Retinal pigment epithelial cell (primary cell): ENCODE results near the gene OR9A2.

Source experiments
- DNase-seq: peaks from one replicate; pipeline ENCODE4 v3.0.0-alpha.2; 2010; ENCODE audit warnings: low read depth
- H3K4me3 ChIP-seq: 2 replicates; pipeline ENCODE4 v1.5.1; 2011; ENCODE audit warnings: mild to moderate bottlenecking, low read length, control low read depth, moderate library complexity
- CTCF ChIP-seq: conservative IDR thresholded peaks from 2 replicates; pipeline ENCODE4 v1.5.1; 2011; ENCODE audit warnings: low read depth, low read length, control low read depth, inconsistent platforms

OR9A2 gene

GRCh38 chr7:143002898-143003297 is 24.0 kb downstream of the OR9A2 start:
- no peak for DNase-seq

DNA sequence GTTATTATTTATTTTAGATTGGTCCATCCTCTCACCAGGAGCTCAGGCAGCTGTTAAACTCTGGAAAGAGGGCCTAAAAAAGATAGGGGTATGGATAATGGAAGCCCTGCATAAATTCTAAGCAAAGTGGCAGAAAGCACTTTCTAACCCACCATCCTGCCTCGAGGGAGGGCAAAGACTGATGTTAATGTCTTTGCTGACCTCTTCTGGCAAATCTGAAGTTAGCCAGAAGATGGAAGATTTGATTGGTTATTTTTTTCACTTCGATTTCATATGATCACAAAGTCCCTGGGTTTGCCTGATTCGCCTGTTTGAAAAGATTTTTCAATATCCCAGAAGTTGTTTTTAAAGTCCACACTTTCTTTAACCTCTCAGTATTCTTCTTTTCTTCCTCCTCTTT is 24.8 kb downstream of the OR9A2 start:
- no peak for DNase-seq
- peak; percentile 37 for TF ChIP-seq CTCF
- no peak overlapping the region for H3K4me3 ChIP-seq

More at GRCh38 chr7:143002898-143003297, 24.0 kb downstream of the OR9A2 start:
- H3K4me3 ChIP-seq, result no peak overlapping the region
- TF ChIP-seq CTCF, result no peak

- no peak for TF ChIP-seq CTCF
- H3K4me3 ChIP-seq, result no peak overlapping the region
- DNase-seq, result no peak
Measured at GRCh38 chr7:143000648-143001047, 26.3 kb downstream of the OR9A2 start.

- DNase-seq, result no peak
Measured at GRCh38 chr7:142999793-143000192, 27.1 kb downstream of the OR9A2 start.

DNA sequence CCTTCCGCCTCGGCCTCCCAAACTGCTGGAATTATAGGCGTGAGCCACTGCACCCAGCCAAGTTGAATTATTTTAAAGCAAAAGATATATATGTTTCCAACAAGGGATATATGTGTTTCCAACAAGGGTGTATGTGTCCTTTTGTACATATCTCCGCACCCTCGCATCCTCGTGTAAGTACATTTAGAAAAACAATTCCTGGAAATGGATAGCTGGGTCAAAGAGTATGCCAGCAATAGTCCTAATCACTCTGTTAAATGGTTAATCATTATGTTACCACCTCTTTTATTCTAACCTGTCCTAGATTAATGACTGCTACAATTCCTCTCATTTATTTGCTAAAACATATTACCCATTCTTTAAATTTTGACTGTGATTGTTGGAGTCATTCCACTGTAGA is 28.0 kb downstream of the OR9A2 start:
- TF ChIP-seq CTCF, result no peak
- no peak overlapping the region for H3K4me3 ChIP-seq
- DNase-seq, result no peak

More at GRCh38 chr7:142999793-143000192, 27.1 kb downstream of the OR9A2 start:
- no peak overlapping the region for H3K4me3 ChIP-seq
- TF ChIP-seq CTCF, result no peak

DNA sequence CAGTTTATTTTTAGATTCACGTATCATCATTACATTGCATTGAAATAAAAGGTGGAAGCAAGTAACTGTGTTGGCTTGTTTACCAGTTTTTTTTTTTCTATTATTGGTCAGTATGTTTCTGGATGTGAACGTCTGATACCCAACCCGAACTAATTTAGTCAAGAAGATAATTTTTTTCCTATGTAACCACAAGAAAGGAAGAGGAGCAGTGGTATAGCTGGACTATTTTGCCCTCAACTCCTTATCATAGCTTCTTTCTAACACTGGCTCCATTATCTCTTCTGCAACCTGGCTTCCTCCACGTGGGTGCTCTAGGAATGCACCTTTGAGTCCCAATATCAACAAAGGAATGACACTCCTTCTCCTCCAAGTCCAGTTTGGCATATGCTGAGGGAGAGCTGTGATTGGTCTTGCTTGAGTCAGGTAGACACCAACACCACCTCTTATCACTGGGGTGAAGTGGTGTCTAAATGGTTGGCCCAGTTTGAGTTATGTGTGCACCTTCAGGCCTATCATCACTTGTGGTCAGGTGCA is 29.4 kb downstream of the OR9A2 start:
- TF ChIP-seq CTCF, result no peak
- no peak for DNase-seq
- no peak overlapping the region for H3K4me3 ChIP-seq

DNA sequence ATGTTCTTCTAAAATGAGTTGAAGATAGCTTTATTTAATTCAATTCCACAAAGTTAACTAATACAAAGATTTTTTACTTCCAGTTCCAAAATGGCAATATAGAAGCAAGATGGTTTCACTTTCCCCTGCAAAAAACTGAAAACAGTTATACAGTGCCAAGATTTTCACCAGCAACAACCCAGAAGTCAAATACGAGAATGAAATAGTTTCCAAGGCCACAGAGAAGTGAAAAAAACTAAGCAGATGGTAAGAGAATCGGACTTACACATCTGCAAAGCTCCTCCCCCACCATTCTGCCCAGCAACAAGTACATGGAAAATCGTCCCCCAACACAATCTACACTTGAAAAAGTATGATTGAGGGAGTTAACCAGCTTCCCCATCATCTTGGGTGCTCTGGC is 34.5 kb downstream of the OR9A2 start:
- no peak for DNase-seq
- H3K4me3 ChIP-seq, result no peak overlapping the region
- TF ChIP-seq CTCF, result no peak
